Endothelial cell (in vitro differentiated cells): ENCODE data around the gene LRRC75A. TPM values are rescaled to one million over a fixed set of nuclear protein-coding genes. Genes with fewer than 3 reads are reported as not detected.

Experiments used
- DNase-seq: peaks from one replicate; pipeline ENCODE4 v3.0.0; 2021; ENCODE audit warnings: low spot score
- H3K27ac Mint-ChIP-seq: one replicate; pipeline ENCODE4 v1.8.0; 2021; ENCODE audit warnings: mixed read lengths, inconsistent platforms; ENCODE audit not compliant: unreplicated experiment
- H3K27me3 Mint-ChIP-seq: one replicate; pipeline ENCODE4 v1.8.0; 2021; ENCODE audit warnings: mild to moderate bottlenecking, moderate library complexity, mixed read lengths, inconsistent platforms; ENCODE audit not compliant: unreplicated experiment
- H3K36me3 Mint-ChIP-seq: one replicate; pipeline ENCODE4 v1.8.0; 2021; ENCODE audit warnings: mild to moderate bottlenecking, low read depth, mixed read lengths, inconsistent platforms; ENCODE audit not compliant: unreplicated experiment
- H3K4me1 Mint-ChIP-seq: one replicate; pipeline ENCODE4 v1.8.0; 2021; ENCODE audit warnings: mild to moderate bottlenecking, mixed read lengths, inconsistent platforms; ENCODE audit not compliant: unreplicated experiment
- H3K4me3 Mint-ChIP-seq: one replicate; pipeline ENCODE4 v1.8.0; 2021; ENCODE audit warnings: mild to moderate bottlenecking, mixed read lengths, inconsistent platforms; ENCODE audit not compliant: unreplicated experiment
- H3K9me3 Mint-ChIP-seq: one replicate; pipeline ENCODE4 v1.8.0; 2021; ENCODE audit warnings: mixed read lengths, inconsistent platforms; ENCODE audit not compliant: unreplicated experiment
- total RNA-seq: library from RNA; stranded (reverse); fragmentation: NEBNext Ultra II Directional; extraction: Animal tissue kit (Norgen Biotek cat#: 25700); gene quantifications from one replicate; pipeline ENCODE4 v1.2.1, GENCODE V29; 2021; ENCODE audit not compliant: unreplicated experiment
- TF ChIP-seq, protein P1 (sequence below): fragments of 200-600 bp; sonication (generic); IDR thresholded peaks from one replicate; pipeline ENCODE4 v1.5.0; 2021; ENCODE audit warnings: antibody characterized with exemption; ENCODE audit not compliant: unreplicated experiment

The LRRC75A gene
- total RNA-seq, 1 donor from 2014 or later: 0.95 TPM

DNA sequence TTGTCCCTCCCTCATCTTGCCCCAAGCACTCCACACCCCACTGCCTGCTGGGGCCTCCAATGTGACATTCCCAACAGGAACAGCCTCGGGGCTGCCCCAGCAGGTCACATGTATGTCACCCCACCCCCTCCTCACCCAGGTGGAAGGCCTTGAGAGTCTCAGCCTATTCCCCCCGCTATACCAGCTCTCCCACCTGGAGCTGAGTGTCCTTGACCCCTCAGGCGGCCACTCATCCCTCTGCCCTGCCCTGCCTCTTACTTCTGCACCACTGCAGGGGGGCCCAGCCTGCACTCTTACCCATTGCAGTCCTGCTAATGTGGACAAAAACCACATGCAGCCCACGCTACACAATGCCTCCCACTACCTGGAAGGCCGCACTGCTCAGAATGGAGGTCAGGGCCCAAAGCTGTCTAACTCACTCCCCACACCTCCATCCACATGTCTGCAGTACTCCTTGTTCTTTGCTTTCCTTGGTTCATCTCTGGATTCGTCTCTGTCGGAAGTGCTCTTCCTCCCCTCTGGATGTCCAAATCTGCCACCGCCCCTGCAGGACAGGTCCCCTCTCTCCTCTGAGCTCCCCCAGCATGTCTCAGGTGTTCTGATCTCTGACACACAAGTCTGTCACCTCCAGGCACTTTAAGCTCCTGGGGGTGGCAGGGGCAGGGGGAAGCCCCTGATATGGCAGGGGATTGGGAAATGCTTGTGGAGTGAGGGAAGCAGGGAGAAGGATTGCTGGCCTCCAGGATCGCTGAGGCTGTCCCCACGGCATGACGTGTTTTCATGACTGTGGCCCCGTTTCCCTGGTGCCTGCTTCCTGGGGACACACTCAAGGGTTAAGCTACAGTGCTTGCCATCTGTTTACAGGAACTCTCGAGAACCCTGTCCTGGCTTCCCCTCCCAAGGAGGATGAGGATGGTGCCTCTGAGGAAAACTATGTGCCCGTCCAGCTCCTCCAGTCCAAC is 55.8 kb downstream of the LRRC75A start:
- Mint-ChIP-seq H3K4me1 (peaks cover 23% of the 10 kb centered on the region), H3K36me3 (peaks cover 6% of the 10 kb centered on the region), H3K27me3 (peaks cover 18% of the 10 kb centered on the region), H3K4me3 (no peak overlapping the region), H3K27ac (no peak overlapping the region), H3K9me3 (no peaks in the 10 kb centered on the region)
- TF ChIP-seq, protein P1, sequence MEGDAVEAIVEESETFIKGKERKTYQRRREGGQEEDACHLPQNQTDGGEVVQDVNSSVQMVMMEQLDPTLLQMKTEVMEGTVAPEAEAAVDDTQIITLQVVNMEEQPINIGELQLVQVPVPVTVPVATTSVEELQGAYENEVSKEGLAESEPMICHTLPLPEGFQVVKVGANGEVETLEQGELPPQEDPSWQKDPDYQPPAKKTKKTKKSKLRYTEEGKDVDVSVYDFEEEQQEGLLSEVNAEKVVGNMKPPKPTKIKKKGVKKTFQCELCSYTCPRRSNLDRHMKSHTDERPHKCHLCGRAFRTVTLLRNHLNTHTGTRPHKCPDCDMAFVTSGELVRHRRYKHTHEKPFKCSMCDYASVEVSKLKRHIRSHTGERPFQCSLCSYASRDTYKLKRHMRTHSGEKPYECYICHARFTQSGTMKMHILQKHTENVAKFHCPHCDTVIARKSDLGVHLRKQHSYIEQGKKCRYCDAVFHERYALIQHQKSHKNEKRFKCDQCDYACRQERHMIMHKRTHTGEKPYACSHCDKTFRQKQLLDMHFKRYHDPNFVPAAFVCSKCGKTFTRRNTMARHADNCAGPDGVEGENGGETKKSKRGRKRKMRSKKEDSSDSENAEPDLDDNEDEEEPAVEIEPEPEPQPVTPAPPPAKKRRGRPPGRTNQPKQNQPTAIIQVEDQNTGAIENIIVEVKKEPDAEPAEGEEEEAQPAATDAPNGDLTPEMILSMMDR: no peak
- DNase-seq: no peak

DNA sequence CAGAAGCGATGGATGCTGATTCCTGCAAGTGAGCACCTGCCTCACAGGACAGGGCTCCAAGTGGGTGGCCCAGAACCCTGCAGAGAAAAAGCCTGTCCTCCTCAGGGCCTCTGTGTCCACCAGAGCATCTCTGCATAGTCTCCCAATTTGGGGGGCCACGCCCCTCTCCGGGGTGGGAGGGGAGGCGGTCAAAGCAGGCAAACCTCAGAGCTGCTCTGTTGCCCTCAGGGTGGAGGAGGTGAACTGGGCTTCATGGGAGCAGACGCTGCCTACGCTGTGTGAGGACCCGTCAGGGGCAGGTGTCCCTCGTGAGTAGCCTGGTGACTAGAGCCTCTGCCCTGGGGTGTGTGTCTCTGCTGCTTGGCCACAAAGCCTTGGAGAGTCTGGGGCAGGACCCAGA is 57.3 kb downstream of the LRRC75A start:
- peaks cover 6% of the 10 kb centered on the region for H3K36me3 Mint-ChIP-seq
- H3K9me3 Mint-ChIP-seq: no peaks in the 10 kb centered on the region
- H3K27me3 Mint-ChIP-seq: peaks cover 15% of the 10 kb centered on the region
- H3K4me1 Mint-ChIP-seq: peaks cover 14% of the 10 kb centered on the region
- H3K4me3 Mint-ChIP-seq: no peak overlapping the region
- TF ChIP-seq, protein P1: no peak
- no peak for DNase-seq
- H3K27ac Mint-ChIP-seq: no peak overlapping the region

DNA sequence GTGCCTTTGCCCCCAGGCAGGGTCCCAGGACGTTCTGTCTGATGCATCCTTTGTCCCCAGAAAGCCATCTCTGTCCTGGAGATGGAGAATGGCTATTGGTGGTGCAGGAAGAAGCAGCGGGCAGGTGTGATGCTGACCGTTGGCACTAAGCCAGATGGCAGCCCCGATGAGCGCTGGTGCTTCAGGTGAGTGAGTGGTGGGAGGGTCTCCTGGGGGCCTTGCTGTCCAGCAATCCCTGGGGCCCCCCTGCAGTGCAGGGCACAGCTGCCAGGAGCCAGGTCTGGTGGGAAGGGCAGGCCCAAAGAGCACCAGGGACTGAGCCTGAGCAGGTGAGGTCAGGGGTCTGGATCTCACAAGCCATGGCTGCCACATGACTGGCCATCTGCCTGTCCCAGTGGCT is 58.5 kb downstream of the LRRC75A start:
- no peak for DNase-seq

DNA sequence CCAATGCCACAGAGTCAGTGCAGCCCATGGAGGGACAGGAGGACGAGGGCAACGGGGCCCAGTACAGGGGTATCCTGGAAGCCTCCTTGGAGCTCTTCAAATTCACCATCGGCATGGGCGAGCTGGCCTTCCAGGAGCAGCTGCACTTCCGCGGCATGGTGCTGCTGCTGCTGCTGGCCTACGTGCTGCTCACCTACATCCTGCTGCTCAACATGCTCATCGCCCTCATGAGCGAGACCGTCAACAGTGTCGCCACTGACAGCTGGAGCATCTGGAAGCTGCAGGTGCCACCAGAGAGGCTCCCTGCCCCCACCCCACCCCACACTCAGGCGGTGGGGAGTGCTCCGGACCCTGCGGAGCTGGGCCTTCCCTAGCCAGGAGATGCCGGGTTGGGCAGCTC is 60.0 kb downstream of the LRRC75A start:
- Mint-ChIP-seq H3K27ac (no peak overlapping the region), H3K27me3 (peaks cover 6% of the 10 kb centered on the region), H3K4me1 (no peaks in the 10 kb centered on the region), H3K9me3 (no peaks in the 10 kb centered on the region), H3K4me3 (no peak overlapping the region), H3K36me3 (no peaks in the 10 kb centered on the region)
- DNase-seq: no peak
- TF ChIP-seq, protein P1: no peak

More for the DNA sequence above, 58.5 kb downstream of the LRRC75A start:
- Mint-ChIP-seq H3K4me1 (peaks cover 8% of the 10 kb centered on the region), H3K4me3 (no peak overlapping the region), H3K9me3 (no peaks in the 10 kb centered on the region), H3K27ac (no peak overlapping the region), H3K36me3 (peaks cover 6% of the 10 kb centered on the region), H3K27me3 (peaks cover 13% of the 10 kb centered on the region)
- TF ChIP-seq, protein P1: no peak

DNA sequence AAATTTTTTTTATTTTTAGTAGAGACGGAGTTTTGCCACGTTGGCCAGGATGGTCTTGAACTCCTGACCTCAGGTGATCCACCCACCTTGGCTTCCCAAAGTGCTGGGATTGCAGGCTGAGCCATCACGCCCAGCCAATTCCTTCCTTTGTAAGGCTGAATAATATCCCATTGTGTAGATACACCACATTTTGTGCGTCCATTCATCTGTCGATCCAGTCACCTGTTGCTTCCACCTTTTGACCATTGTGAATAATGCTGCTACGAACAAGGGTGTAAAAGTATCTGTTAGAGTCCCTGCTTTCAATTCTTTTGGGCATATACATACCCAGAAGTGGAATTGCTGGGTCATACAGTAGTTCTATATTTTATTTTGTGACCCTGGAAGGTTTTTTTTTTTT is 61.3 kb downstream of the LRRC75A start:
- no peaks in the 10 kb centered on the region for H3K9me3 Mint-ChIP-seq
- H3K27ac Mint-ChIP-seq: no peak overlapping the region
- TF ChIP-seq, protein P1: no peak
- no peak for DNase-seq
- peaks cover 5% of the 10 kb centered on the region for H3K36me3 Mint-ChIP-seq
- H3K4me1 Mint-ChIP-seq: peaks cover 5% of the 10 kb centered on the region
- H3K4me3 Mint-ChIP-seq: no peak overlapping the region
- peaks cover 7% of the 10 kb centered on the region for H3K27me3 Mint-ChIP-seq
